Measurements from ENCODE around the gene ARHGAP24.

Gene ARHGAP24

GRCh38 chr4:85520765-85521749, 46.1 kb downstream of the ARHGAP24 start:
- DNase-seq: no peak

GRCh38 chr4:85522277-85522676, 47.3 kb downstream of the ARHGAP24 start:
- DNase-seq: no peak

GRCh38 chr4:85522836-85523235, 47.9 kb downstream of the ARHGAP24 start:
- no peak for DNase-seq

GRCh38 chr4:85527815-85528214, 52.9 kb downstream of the ARHGAP24 start:
- no peak for DNase-seq

- no peak for DNase-seq
These were observed 56.8 kb downstream of the ARHGAP24 start for GRCh38 chr4:85531560-85532341.

GRCh38 chr4:85534120-85534519, 59.2 kb downstream of the ARHGAP24 start:
- no peak for DNase-seq

GRCh38 chr4:85543832-85544231, 68.9 kb downstream of the ARHGAP24 start:
- DNase-seq: no peak

- no peak for DNase-seq
These were observed 69.8 kb downstream of the ARHGAP24 start for GRCh38 chr4:85544751-85545150.

GRCh38 chr4:85548116-85548515, 73.2 kb downstream of the ARHGAP24 start:
- DNase-seq: no peak

- no peak for DNase-seq
These were observed 73.9 kb downstream of the ARHGAP24 start for GRCh38 chr4:85548841-85549240.

GRCh38 chr4:85555206-85555605, 80.3 kb downstream of the ARHGAP24 start:
- DNase-seq: no peak

GRCh38 chr4:85556283-85556682, 81.3 kb downstream of the ARHGAP24 start:
- no peak for DNase-seq

GRCh38 chr4:85557016-85557901, 82.3 kb downstream of the ARHGAP24 start:
- DNase-seq: no peak

GRCh38 chr4:85565761-85566480, 91.0 kb downstream of the ARHGAP24 start:
- DNase-seq: no peak

- DNase-seq: no peak
These were observed 94.9 kb downstream of the ARHGAP24 start for GRCh38 chr4:85569730-85570299.

- no peak for DNase-seq
These were observed 95.4 kb downstream of the ARHGAP24 start for GRCh38 chr4:85570388-85570787.

GRCh38 chr4:85571008-85571407, 96.1 kb downstream of the ARHGAP24 start:
- DNase-seq: no peak

- DNase-seq: no peak
These were observed 98.3 kb downstream of the ARHGAP24 start for GRCh38 chr4:85573270-85573669.

GRCh38 chr4:85577307-85577706, 102.4 kb downstream of the ARHGAP24 start:
- no peak for DNase-seq

GRCh38 chr4:85579942-85580341, 105.0 kb downstream of the ARHGAP24 start:
- no peak for DNase-seq

GRCh38 chr4:85580489-85580888, 105.5 kb downstream of the ARHGAP24 start:
- no peak for DNase-seq

GRCh38 chr4:85587952-85588351, 113.0 kb downstream of the ARHGAP24 start:
- DNase-seq: no peak

All from NCI-H146 (cell line).